ENCODE measurements around the gene WBP4.

DNA sequence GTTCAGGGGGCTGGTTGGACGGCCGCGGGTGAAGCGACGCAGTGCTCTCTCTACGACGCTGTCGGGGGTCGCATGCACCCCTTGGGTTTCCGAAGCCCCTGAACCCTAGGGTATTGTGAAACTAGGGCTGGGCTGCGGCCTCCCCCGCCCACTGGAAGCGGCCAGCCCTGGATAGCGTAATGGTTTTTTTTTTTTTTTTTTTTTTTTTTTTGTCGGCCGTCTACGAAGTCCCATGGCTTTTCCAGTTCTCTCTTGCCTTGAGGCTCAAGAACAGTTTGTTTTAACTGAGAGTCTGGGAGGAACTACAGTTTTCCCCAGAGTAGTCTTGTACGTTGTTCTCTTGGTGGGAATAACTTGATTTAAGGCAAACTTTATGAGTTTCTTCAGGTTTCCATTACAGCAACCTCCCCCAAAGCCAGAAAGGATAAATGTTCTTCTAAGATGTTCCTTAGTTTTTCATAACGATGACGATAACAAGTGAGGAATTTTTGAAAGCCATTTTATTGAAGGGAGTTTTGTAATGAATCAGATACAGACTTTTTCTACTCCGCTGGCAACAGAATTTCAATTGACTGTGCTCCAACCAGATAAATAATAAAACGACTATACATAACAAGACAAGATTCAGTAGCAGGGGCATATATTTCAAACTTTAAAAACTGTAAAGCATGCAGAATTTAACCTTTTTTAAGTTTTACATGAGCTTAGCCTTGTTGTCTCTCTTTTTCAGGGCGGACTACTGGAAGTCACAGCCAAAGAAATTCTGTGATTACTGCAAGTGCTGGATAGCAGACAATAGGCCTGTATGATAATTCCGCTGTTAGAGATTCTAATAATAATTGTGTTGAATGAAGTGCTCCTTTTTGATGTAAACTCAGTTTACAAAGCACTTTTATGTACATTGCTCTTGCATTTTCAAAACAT, 867 bp downstream of the WBP4 start:
- TF ChIP-seq ZBTB7A (IDR thresholded peaks at IDR 0.05; ENCODE audit: low read depth) (no peak; the same call in 1 of the 2 replicates), TAF1 (IDR thresholded peaks at IDR 0.05; ENCODE audit: low read depth) (no peak), YY1 (IDR thresholded peaks at IDR 0.05; ENCODE audit: low read depth) (no peak), RAD21 (IDR thresholded peaks at IDR 0.05; ENCODE audit: low read depth) (no peak), EP300 (IDR thresholded peaks at IDR 0.05; ENCODE audit: borderline replicate concordance) (no peak), FOXM1 (IDR thresholded peaks at IDR 0.05; ENCODE audit: borderline replicate concordance, low read depth) (no peak), CREB1 (IDR thresholded peaks at IDR 0.05; ENCODE audit: low read depth) (no peak), CEBPB (IDR thresholded peaks at IDR 0.05) (peak; percentile 84), TEAD4 (IDR thresholded peaks at IDR 0.05) (no peak), TCF12 (IDR thresholded peaks at IDR 0.05; ENCODE audit: low read depth) (no peak)
- TF ChIP-seq, protein P1, sequence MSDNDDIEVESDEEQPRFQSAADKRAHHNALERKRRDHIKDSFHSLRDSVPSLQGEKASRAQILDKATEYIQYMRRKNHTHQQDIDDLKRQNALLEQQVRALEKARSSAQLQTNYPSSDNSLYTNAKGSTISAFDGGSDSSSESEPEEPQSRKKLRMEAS (IDR thresholded peaks at IDR 0.05): no peak
- TF ChIP-seq, protein P2, sequence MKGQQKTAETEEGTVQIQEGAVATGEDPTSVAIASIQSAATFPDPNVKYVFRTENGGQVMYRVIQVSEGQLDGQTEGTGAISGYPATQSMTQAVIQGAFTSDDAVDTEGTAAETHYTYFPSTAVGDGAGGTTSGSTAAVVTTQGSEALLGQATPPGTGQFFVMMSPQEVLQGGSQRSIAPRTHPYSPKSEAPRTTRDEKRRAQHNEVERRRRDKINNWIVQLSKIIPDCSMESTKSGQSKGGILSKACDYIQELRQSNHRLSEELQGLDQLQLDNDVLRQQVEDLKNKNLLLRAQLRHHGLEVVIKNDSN (IDR thresholded peaks at IDR 0.05): no peak

Measured in Ishikawa (cell line).